HUES6 (cell line): ENCODE data around the gene DOK6.

Experiments
- H3K27ac ChIP-seq: 2 replicates; pipeline ENCODE4 v1.7.0; 2013; ENCODE audit warnings: low read depth, mild to moderate bottlenecking, low read length, inconsistent platforms
- H3K27me3 ChIP-seq: 2 replicates; pipeline ENCODE4 v1.6.1; 2013; ENCODE audit warnings: low read length; ENCODE audit not compliant: control insufficient read depth, insufficient read depth
- H3K36me3 ChIP-seq: 2 replicates; pipeline ENCODE4 v1.6.1; 2013; ENCODE audit warnings: low read length; ENCODE audit not compliant: control insufficient read depth, insufficient read depth
- H3K4me1 ChIP-seq: 2 replicates; pipeline ENCODE4 v1.6.1; 2013; ENCODE audit warnings: low read length; ENCODE audit not compliant: control insufficient read depth, insufficient read depth
- H3K4me3 ChIP-seq: 2 replicates; pipeline ENCODE4 v1.5.1; 2013; ENCODE audit warnings: low read depth, low read length
- H3K9ac ChIP-seq: one replicate; pipeline ENCODE4 v1.6.1; 2013; ENCODE audit warnings: mild to moderate bottlenecking, low read length
- H3K9me3 ChIP-seq: 2 replicates; pipeline ENCODE4 v1.6.1; 2013; ENCODE audit warnings: low read depth, low read length; ENCODE audit not compliant: control insufficient read depth, insufficient read depth

Gene DOK6

DNA sequence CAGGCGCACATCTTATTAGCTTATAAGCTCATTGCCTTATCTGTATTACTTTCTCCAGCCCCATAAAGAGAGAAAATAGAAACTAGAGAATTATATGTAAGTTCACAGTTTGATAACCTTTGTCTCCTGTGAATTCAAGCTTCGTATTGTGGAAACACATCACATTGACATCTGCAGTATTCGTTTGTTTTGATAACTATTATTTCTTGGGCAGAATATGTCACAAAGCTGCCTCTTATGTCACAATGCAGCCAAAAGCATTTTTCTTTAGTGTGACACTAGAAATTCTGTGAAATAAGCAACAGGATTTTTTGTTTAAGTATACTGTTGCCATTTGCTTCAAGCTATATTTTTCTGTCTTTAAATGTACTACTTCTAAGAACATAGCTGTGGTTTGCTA, 221.5 kb downstream of the DOK6 start:
- Histone ChIP-seq H3K9ac (no peak overlapping the region), H3K9me3 (no peaks in the 10 kb centered on the region), H3K27ac (no peak overlapping the region), H3K27me3 (no peaks in the 10 kb centered on the region), H3K4me1 (no peaks in the 10 kb centered on the region), H3K4me3 (no peak overlapping the region), H3K36me3 (no peaks in the 10 kb centered on the region)

DNA sequence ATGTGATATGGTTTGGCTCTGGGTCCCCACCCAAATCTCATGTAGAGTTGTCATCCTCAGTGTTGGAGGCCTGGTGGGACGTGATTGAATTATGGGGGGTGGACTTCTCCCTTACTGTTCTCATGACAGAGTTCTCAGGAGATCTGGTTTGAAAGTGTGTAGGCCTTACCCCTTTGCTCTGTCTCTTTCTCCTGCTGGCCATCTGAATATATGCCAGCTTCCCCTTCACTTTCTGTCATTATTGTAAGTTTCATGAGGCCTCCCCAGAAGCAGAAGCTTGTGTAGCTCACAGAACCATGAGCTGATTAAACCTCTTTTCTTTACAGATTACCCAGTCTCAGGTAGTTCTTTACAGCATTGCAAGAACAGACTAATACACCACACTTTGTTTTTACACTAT, 222.3 kb downstream of the DOK6 start:
- no peaks in the 10 kb centered on the region for H3K27me3 ChIP-seq
- H3K4me1 ChIP-seq, result no peaks in the 10 kb centered on the region
- H3K9me3 ChIP-seq, result no peaks in the 10 kb centered on the region
- no peak overlapping the region for H3K27ac ChIP-seq
- no peak overlapping the region for H3K4me3 ChIP-seq
- no peaks in the 10 kb centered on the region for H3K36me3 ChIP-seq
- H3K9ac ChIP-seq, result no peak overlapping the region

DNA sequence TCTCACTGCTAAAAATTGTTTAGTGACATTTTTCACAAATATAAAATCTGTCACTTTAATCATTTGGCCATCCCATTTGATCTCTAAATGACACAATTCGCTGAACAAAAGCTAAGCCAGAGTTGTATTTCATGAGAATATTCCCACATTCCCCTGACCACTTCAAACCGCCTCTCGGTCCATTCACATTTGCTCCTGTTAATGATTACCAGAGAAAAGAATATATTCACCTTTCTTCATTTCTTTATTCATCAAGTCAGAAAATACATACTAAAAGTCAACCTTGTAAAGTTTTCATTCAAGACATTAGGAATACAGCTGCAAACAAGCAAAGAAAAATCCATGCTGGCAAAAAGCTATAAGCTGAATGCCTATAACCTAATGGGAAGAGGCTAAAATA, 225.5 kb downstream of the DOK6 start:
- Histone ChIP-seq H3K4me1 (no peaks in the 10 kb centered on the region), H3K9ac (no peak overlapping the region), H3K36me3 (no peaks in the 10 kb centered on the region), H3K4me3 (no peak overlapping the region), H3K9me3 (no peaks in the 10 kb centered on the region), H3K27ac (no peak overlapping the region), H3K27me3 (no peaks in the 10 kb centered on the region)

DNA sequence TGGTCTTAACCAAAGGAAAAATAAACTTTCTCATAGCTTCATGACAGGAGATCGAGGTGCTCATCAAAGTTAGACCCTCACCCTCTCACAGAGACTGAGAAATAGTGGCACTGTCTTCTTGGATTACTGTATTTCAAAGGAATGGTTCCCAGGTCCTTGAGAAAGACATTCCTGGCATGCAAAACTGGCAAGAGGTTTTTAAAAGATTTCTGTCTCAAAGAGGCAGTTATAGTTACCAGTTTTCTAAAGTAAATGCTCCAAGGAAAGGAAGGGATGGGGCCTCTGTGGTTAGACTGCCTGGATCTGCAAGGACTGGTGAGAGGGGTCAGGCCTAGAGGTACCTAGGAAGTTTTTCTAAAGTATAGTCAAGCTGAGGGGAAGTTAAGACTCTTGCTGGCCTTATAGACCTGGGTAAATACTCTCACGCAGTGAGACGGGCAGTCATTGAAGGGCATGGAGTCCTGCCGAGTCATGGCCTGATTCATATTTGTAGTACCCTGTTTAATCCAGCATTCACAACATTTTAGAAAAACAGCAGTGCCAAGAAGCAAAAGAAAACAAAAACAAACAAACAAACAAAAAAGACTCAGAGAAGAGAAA, 226.1 kb downstream of the DOK6 start:
- Histone ChIP-seq H3K9ac (no peak overlapping the region), H3K27ac (no peak overlapping the region), H3K4me1 (no peaks in the 10 kb centered on the region), H3K4me3 (no peak overlapping the region), H3K27me3 (no peaks in the 10 kb centered on the region), H3K36me3 (no peaks in the 10 kb centered on the region), H3K9me3 (no peaks in the 10 kb centered on the region)

DNA sequence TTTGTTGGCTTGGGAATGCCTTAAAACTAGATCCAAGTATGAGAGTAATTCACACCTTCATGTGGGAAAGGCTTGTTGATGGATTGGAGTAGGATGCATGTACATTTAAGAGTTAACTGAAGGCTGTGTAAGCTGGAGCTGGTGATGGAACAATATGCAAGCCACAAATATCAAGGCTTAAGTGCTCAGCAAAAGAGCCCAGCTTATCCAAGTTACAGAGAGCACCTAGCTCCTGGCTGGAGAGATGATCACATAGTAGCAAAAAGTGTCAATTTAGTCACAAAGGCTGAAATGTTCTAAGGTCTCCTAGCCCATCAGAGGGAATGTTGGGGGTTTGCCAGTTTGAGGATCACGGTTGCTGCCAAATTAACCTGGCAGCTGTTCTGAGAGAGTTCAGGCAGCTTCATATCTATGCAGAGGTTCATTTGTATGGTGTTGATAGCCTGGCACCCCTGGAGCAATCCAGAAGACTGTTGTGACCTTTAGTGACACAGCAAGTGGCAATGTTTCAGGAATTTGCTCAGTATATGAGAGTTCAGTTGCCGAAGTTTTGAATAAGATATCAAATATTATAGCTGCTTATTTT, 228.2 kb downstream of the DOK6 start:
- Histone ChIP-seq H3K27me3 (no peaks in the 10 kb centered on the region), H3K4me3 (no peak overlapping the region), H3K9ac (no peak overlapping the region), H3K9me3 (no peaks in the 10 kb centered on the region), H3K27ac (no peak overlapping the region), H3K36me3 (no peaks in the 10 kb centered on the region), H3K4me1 (no peaks in the 10 kb centered on the region)

DNA sequence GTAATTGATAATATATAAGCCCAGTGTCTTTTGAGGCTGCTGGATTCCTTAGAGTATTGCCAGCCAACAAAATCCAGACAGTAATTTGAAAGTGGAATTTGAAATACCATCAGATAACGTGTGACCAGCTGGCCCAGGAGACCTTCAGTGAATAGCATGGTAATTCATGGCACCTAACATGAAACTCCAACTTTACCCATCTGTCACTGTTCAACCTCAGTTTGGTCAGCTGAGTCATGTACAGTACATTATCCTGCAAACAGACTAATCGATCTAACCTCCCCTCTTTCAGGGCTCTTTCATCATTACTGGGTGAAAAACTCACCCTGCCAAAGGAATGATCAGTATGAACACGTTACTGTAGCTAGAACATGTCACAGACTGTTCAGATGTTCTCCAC, 230.6 kb downstream of the DOK6 start:
- H3K4me3 ChIP-seq, result no peak overlapping the region
- no peak overlapping the region for H3K27ac ChIP-seq
- H3K27me3 ChIP-seq, result no peaks in the 10 kb centered on the region
- no peak overlapping the region for H3K9ac ChIP-seq
- no peaks in the 10 kb centered on the region for H3K9me3 ChIP-seq
- no peaks in the 10 kb centered on the region for H3K36me3 ChIP-seq
- H3K4me1 ChIP-seq, result no peaks in the 10 kb centered on the region

DNA sequence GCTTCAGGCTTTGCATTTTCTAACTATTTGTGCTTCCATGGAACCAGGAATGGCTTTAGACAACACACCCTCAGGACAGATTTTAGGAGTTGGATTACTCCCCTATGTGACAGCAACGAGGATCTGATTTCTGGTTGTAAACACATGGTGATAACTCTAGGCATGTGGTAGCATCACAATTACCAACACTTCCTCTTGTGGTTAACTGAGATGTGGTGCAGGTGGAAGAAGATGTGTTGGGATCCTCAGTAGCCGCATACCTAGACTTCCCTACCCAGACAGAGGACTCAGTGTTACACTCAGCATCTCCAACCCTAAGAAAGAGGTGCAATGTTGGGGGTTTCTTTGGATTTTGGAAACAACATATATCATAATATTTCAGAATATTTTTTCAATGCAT, 234.8 kb downstream of the DOK6 start:
- H3K9me3 ChIP-seq, result no peaks in the 10 kb centered on the region
- H3K27me3 ChIP-seq, result no peaks in the 10 kb centered on the region
- H3K36me3 ChIP-seq, result no peaks in the 10 kb centered on the region
- no peak overlapping the region for H3K4me3 ChIP-seq
- no peaks in the 10 kb centered on the region for H3K4me1 ChIP-seq
- H3K27ac ChIP-seq, result no peak overlapping the region
- no peak overlapping the region for H3K9ac ChIP-seq

DNA sequence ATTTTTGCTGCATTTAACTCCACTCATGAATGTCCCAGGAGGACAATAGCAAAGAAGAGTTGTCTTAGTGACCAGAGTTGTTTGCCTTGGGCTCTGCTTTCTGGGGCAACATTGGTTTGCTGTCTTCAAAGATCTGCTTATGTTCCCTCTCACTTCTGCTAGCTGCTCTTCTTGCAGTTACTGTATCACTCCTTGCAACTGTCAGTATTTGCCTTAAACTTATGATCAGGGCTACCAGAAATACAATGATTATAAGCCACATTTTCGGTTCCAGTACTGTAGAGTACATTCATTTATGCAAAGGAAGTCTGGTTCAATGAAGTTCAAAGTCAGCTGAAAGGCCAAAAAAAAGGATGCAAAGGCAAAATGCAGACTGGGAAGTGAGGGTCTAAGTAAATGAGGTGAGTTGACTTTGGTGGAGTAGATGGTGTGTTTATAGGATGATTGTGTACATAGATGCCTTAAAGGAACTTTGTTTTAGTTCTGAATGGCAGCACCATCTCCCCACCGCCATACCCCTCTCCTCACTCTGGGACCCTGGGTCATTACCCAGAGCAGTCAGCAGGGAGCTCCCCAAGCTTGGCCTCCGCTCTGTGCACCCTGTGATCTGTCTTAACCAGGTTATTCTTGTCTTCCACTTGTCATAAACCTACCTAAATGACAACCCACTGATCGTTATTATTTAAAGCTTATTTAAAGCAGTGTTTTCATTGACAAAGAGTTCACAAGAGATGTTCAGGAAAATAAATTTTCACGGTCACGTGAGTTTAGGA, 236.0 kb downstream of the DOK6 start:
- H3K27ac ChIP-seq, result no peak overlapping the region
- no peaks in the 10 kb centered on the region for H3K27me3 ChIP-seq
- no peaks in the 10 kb centered on the region for H3K36me3 ChIP-seq
- H3K9me3 ChIP-seq, result no peaks in the 10 kb centered on the region
- no peaks in the 10 kb centered on the region for H3K4me1 ChIP-seq
- no peak overlapping the region for H3K9ac ChIP-seq
- no peak overlapping the region for H3K4me3 ChIP-seq

DNA sequence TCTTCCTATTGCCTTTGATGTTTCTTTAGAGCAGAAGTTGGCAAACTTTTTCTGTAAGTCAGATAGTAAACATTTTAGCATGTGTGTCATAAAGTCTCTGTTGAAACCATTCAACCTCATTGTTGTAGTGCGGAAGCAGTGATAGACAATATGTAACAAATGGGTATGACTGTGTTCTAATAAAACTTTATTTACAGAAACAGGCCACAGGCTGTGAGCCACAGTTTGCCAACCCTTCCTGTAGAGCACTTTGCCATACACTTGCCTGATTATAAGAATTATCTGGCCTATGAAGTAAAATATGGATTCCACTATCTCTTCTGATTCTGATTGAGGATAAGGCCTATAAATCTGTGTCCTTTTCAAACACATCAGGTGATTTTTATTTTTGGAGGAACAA, 237.4 kb downstream of the DOK6 start:
- Histone ChIP-seq H3K36me3 (no peaks in the 10 kb centered on the region), H3K9me3 (no peaks in the 10 kb centered on the region), H3K4me1 (no peaks in the 10 kb centered on the region), H3K9ac (no peak overlapping the region), H3K27me3 (no peaks in the 10 kb centered on the region), H3K27ac (no peak overlapping the region), H3K4me3 (no peak overlapping the region)

DNA sequence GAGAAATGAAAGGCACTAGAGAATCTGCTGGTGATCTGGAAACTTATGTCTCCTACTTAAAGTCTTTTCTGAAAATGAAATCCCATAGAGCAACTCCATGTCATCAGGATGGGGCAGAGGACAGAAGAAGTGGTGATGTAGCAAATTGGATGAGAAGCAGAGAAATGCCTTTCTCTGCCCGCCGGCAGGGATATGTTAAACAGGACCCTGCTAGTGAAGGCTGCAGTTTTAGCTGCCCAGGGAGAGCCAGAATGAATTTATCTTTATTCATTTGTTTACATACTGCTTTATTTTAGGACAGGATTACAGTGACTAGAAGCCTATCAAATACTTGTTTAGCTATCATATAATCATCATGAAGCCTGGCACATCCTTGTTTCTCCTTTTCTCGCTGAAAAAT, 247.0 kb downstream of the DOK6 start:
- Histone ChIP-seq H3K4me3 (no peak overlapping the region), H3K9me3 (no peaks in the 10 kb centered on the region), H3K27ac (no peak overlapping the region), H3K27me3 (no peaks in the 10 kb centered on the region), H3K36me3 (no peaks in the 10 kb centered on the region), H3K4me1 (no peaks in the 10 kb centered on the region), H3K9ac (no peak overlapping the region)

DNA sequence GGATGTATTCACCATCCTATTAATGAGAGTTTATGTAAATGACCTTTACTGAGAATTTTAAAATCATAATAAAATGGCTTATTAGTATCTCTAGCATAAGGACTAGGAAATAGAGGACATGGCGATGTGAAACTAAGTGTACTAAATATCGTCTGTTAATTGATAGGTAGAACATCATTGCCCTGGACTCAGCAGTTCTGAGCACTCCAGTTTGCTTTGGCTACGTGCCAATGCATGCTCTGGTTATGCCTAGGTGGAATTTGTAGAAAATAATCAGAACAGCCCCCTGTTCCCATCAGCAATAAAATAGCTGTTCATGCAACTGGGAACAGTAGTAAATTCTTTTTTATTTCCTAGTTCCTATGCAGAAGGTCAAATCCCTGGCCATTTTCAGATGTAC, 247.8 kb downstream of the DOK6 start:
- Histone ChIP-seq H3K27me3 (no peaks in the 10 kb centered on the region), H3K4me1 (no peaks in the 10 kb centered on the region), H3K27ac (no peak overlapping the region), H3K36me3 (no peaks in the 10 kb centered on the region), H3K4me3 (no peak overlapping the region), H3K9me3 (no peaks in the 10 kb centered on the region), H3K9ac (no peak overlapping the region)
